DOHH2 (cell line): ENCODE measurements around the gene SPINT2.

Experiments used
- H3F3A ChIP-seq: fragments of 200-600 bp; sonication (generic), shearing (Covaris generic); 2 replicates; pipeline ENCODE4 v1.6.0; 2016; ENCODE audit warnings: antibody characterized with exemption, mild to moderate bottlenecking; ENCODE audit not compliant: control insufficient read depth, insufficient read depth
- H3K27ac ChIP-seq: fragments of 200-600 bp; sonication (generic); 2 replicates; pipeline ENCODE4 v1.5.1; 2014; ENCODE audit warnings: low read depth, mild to moderate bottlenecking, low read length, moderate library complexity
- H3K27me3 ChIP-seq: fragments of 200-600 bp; sonication (generic); 2 replicates; pipeline ENCODE4 v1.6.1; 2014; ENCODE audit warnings: mild to moderate bottlenecking, low read length, mixed read lengths; ENCODE audit not compliant: control insufficient read depth
- H3K36me3 ChIP-seq: fragments of 200-600 bp; sonication (generic); 2 replicates; pipeline ENCODE4 v1.6.1; 2014; ENCODE audit warnings: mild to moderate bottlenecking, low read length, moderate library complexity, mixed read lengths; ENCODE audit not compliant: control insufficient read depth
- H3K4me1 ChIP-seq: fragments of 200-600 bp; sonication (generic); 2 replicates; pipeline ENCODE4 v1.6.1; 2014; ENCODE audit warnings: mild to moderate bottlenecking, low read length, mixed read lengths; ENCODE audit not compliant: control insufficient read depth
- H3K4me2 ChIP-seq: fragments of 200-600 bp; sonication (generic); 2 replicates; pipeline ENCODE4 v1.6.0; 2014; ENCODE audit warnings: mild to moderate bottlenecking, low read length, moderate library complexity
- H3K4me3 ChIP-seq: fragments of 200-600 bp; sonication (generic); 2 replicates; pipeline ENCODE4 v1.5.1; 2014; ENCODE audit warnings: mild to moderate bottlenecking, low read length, mixed read lengths
- H3K79me2 ChIP-seq: fragments of 200-600 bp; sonication (generic); 2 replicates; pipeline ENCODE4 v1.6.1; 2014; ENCODE audit warnings: mild to moderate bottlenecking, low read length, mixed read lengths; ENCODE audit not compliant: control insufficient read depth
- H3K9me2 ChIP-seq: fragments of 200-600 bp; sonication (generic); replicated peaks from 2 replicates; pipeline ENCODE4 v1.6.1; 2014; ENCODE audit warnings: mild to moderate bottlenecking, low read length, mixed read lengths; ENCODE audit not compliant: control insufficient read depth
- H3K9me3 ChIP-seq: fragments of 200-600 bp; sonication (generic); 2 replicates; pipeline ENCODE4 v1.6.1; 2014; ENCODE audit warnings: antibody characterized with exemption, low read length, mixed read lengths; ENCODE audit not compliant: control insufficient read depth, insufficient read depth
- H4K20me1 ChIP-seq: fragments of 200-600 bp; sonication (generic); 2 replicates; pipeline ENCODE4 v1.6.0; 2014; ENCODE audit warnings: low read depth, mild to moderate bottlenecking, antibody characterized with exemption, low read length, moderate library complexity; ENCODE audit not compliant: control insufficient read depth, insufficient read depth
- CTCF ChIP-seq: fragments of 200-600 bp; sonication (generic); IDR thresholded peaks from one replicate; pipeline ENCODE4 v1.5.1; 2014; ENCODE audit warnings: antibody characterized with exemption, mild to moderate bottlenecking, low read depth, low read length; ENCODE audit not compliant: poor library complexity, severe bottlenecking
- EZH2phosphoT487 ChIP-seq: fragments of 200-600 bp; sonication (generic); IDR thresholded peaks from 2 replicates; pipeline ENCODE4 v1.6.1; 2017; ENCODE audit warnings: borderline replicate concordance, mild to moderate bottlenecking, antibody characterized with exemption, low read length, moderate library complexity, mixed read lengths

SPINT2 gene

GRCh38 chr19:38306236-38306635 lies 41.9 kb downstream of the SPINT2 start:
- Histone ChIP-seq H3K36me3 (peaks cover 4% of the 10 kb centered on the region; the same call in 1 of the 2 replicates), H4K20me1 (no peaks in the 10 kb centered on the region), H3K27me3 (no peaks in the 10 kb centered on the region), H3K4me3 (no peak overlapping the region), H3K4me1 (no peaks in the 10 kb centered on the region), H3K9me3 (no peaks in the 10 kb centered on the region), H3K4me2 (no peak overlapping the region), H3K9me2 (no peaks in the 10 kb centered on the region), H3F3A (no peaks in the 10 kb centered on the region), H3K27ac (no peak overlapping the region), H3K79me2 (peaks cover 4% of the 10 kb centered on the region)
- TF ChIP-seq CTCF = no peak
- TF ChIP-seq EZH2phosphoT487 = no peak

- H3K4me3 ChIP-seq = no peak overlapping the region
- H3K27ac ChIP-seq = no peak overlapping the region
- no peaks in the 10 kb centered on the region for H3K9me2 ChIP-seq
- H3K9me3 ChIP-seq = no peaks in the 10 kb centered on the region
- H3K27me3 ChIP-seq = no peaks in the 10 kb centered on the region
- no peaks in the 10 kb centered on the region for H3F3A ChIP-seq
- no peaks in the 10 kb centered on the region for H3K4me1 ChIP-seq
- no peaks in the 10 kb centered on the region for H4K20me1 ChIP-seq
- peaks cover 7% of the 10 kb centered on the region for H3K79me2 ChIP-seq
- peaks cover 4% of the 10 kb centered on the region; the same call in 1 of the 2 replicates for H3K36me3 ChIP-seq
- no peak for TF ChIP-seq CTCF
- no peak for TF ChIP-seq EZH2phosphoT487
- H3K4me2 ChIP-seq = no peak overlapping the region
Measured at GRCh38 chr19:38307076-38307475, 42.7 kb downstream of the SPINT2 start.

- H3K9me2 ChIP-seq = no peaks in the 10 kb centered on the region
- no peak overlapping the region for H3K4me3 ChIP-seq
- peaks cover 4% of the 10 kb centered on the region; the same call in 1 of the 2 replicates for H3K36me3 ChIP-seq
- H3K9me3 ChIP-seq = no peaks in the 10 kb centered on the region
- peaks cover 12% of the 10 kb centered on the region for H3K79me2 ChIP-seq
- no peaks in the 10 kb centered on the region for H3F3A ChIP-seq
- no peaks in the 10 kb centered on the region for H3K27me3 ChIP-seq
- H3K27ac ChIP-seq = no peak overlapping the region
- H3K4me2 ChIP-seq = no peak overlapping the region
- peaks cover 3% of the 10 kb centered on the region for H3K4me1 ChIP-seq
- H4K20me1 ChIP-seq = no peaks in the 10 kb centered on the region
- TF ChIP-seq CTCF (no peak), EZH2phosphoT487 (no peak)
Measured at GRCh38 chr19:38307597-38307996, 43.2 kb downstream of the SPINT2 start.
